ENCODE results near the gene FABP6. TPM values are rescaled to one million over a fixed set of nuclear protein-coding genes. Genes with fewer than 3 reads are reported as not detected.
"Not testable (repeated sequence)": the region's sequence is repeated elsewhere in the genome, so short reads cannot be mapped to it uniquely, and the experiment has no call there.

Gene FABP6
- total RNA-seq, 1 donor from 2014 or later: 0.85 TPM

GRCh38 chr5:160237571-160238093, 8.3 kb downstream of the FABP6 start:
- Mint-ChIP-seq H3K27ac (no peak overlapping the region), H3K36me3 (no peaks in the 10 kb centered on the region), H3K27me3 (no peaks in the 10 kb centered on the region), H3K4me3 (no peak overlapping the region), H3K4me1 (ENCODE audit: unreplicated experiment) (peaks cover 5% of the 10 kb centered on the region), H3K9me3 (no peaks in the 10 kb centered on the region)
- TF ChIP-seq CTCF (conservative IDR thresholded peaks at IDR 0.05): no peak
- DNase-seq (ENCODE audit: extremely low spot score, unreplicated experiment): no peak

DNA sequence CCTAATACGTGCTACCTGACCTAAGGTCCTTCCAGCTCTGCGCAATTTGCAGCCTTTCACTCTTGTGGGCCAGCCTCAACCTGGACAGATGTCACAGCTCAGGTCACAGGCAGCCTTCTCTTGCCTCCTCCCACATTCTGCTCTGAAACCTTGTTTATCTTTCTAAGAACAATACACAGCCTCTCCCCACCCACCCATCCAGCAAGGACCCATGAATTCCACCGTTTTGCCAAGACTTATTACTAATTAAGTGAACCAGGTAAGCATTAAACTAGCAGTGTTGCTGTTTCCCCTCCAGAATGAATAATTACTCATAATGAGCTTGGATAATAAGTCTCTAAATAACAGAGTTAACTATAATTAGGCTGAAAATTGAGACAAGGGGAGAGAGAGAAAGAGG, 11.0 kb downstream of the FABP6 start:
- TF ChIP-seq CTCF (conservative IDR thresholded peaks at IDR 0.05): no peak
- Mint-ChIP-seq H3K36me3 (no peaks in the 10 kb centered on the region), H3K4me3 (no peak overlapping the region), H3K27me3 (no peaks in the 10 kb centered on the region), H3K27ac (peak overlapping the region; percentile 27), H3K4me1 (ENCODE audit: unreplicated experiment) (peaks cover 5% of the 10 kb centered on the region), H3K9me3 (no peaks in the 10 kb centered on the region)
- no peak for DNase-seq (ENCODE audit: extremely low spot score, unreplicated experiment)

DNA sequence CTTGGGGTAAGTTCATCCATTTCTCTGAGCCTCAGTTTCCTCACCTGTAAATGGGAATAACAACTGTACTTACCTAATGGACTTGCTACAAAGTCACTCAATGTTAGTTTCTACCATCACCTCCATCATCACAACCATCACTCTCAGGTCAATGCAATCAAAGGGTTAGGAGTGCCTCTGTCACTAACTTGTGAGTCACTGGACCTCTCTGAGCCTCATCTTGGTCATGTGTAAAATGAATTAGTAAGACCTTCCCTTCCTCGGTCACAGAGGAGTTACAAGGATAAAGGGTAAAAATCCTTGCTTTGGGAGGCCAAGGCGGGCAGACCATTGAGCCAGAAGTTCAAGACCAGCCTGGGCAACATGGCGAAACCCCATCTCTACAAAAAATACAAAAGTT, 12.8 kb downstream of the FABP6 start:
- no peak overlapping the region for H3K27ac Mint-ChIP-seq
- H3K36me3 Mint-ChIP-seq: no peaks in the 10 kb centered on the region
- H3K4me3 Mint-ChIP-seq: no peak overlapping the region
- H3K27me3 Mint-ChIP-seq: no peaks in the 10 kb centered on the region
- H3K9me3 Mint-ChIP-seq: no peaks in the 10 kb centered on the region
- TF ChIP-seq CTCF (conservative IDR thresholded peaks at IDR 0.05): no peak
- H3K4me1 Mint-ChIP-seq (ENCODE audit: unreplicated experiment): peaks cover 5% of the 10 kb centered on the region
- DNase-seq (ENCODE audit: extremely low spot score, unreplicated experiment): no peak

DNA sequence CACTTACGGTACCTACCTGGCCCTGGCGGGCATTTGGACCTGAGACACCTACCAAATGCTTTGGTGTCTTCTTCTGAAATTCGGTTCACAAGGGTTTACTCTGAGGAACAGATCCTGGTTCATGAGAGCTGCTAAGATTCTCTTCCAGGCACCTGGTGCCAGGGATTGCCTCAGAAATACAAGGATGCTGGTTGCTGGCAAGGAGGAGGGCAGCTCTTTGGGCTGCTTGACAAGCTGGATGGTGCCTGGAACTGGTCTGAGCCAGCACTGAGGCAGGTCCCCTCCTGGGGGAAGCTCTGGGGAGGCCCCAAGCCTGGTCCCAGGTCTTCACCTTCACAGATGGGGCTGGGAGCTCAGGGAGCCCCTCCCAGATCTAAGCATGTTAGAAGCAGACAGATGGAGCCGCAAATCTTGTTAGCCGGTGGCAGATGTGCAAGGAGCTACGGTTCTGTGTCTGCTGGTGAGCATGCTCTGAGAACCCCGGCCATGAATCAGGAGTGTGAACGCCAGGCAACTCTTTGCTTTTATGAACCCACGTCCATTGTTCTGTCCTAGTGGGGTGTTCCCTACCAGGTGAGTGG, 16.3 kb downstream of the FABP6 start:
- no peak for DNase-seq (ENCODE audit: extremely low spot score, unreplicated experiment)
- peak overlapping the region; percentile 50 for H3K27ac Mint-ChIP-seq

DNA sequence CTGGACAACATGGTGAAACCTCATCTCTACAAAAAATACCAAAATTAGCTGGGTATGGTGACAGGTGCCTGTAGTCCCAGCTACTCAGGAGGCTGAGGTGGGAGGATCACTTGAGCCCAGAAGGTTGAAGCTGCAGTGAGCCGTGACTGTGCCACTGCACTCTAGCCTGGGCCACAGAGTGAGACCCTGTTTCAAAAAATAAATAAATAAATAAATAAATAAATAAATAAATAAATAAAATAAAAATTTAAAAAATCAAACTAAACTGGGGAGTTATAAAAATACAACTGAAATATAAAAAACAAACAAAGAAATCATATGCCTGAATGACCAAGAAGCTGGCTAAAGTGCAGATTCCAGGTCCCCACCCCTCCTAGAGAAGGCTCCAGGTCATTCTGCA, 20.3 kb downstream of the FABP6 start:
- H3K4me1 Mint-ChIP-seq (ENCODE audit: unreplicated experiment); H3K9me3 Mint-ChIP-seq; DNase-seq (ENCODE audit: extremely low spot score, unreplicated experiment); H3K4me3 Mint-ChIP-seq; H3K27ac Mint-ChIP-seq; H3K27me3 Mint-ChIP-seq: not testable (repeated sequence)
- peaks cover 13% of the 10 kb centered on the region for H3K36me3 Mint-ChIP-seq

More for the DNA sequence above, 16.3 kb downstream of the FABP6 start:
- Mint-ChIP-seq H3K9me3 (no peaks in the 10 kb centered on the region), H3K36me3 (no peaks in the 10 kb centered on the region), H3K4me1 (ENCODE audit: unreplicated experiment) (peaks cover 1% of the 10 kb centered on the region), H3K27me3 (no peaks in the 10 kb centered on the region), H3K4me3 (no peak overlapping the region)
- no peak for TF ChIP-seq CTCF (conservative IDR thresholded peaks at IDR 0.05)

- no peak overlapping the region for H3K4me3 Mint-ChIP-seq
- TF ChIP-seq CTCF (conservative IDR thresholded peaks at IDR 0.05): no peak
- peaks cover 13% of the 10 kb centered on the region for H3K36me3 Mint-ChIP-seq
- H3K27ac Mint-ChIP-seq: no peak overlapping the region
- no peaks in the 10 kb centered on the region for H3K9me3 Mint-ChIP-seq
- no peak for DNase-seq (ENCODE audit: extremely low spot score, unreplicated experiment)
- no peaks in the 10 kb centered on the region for H3K27me3 Mint-ChIP-seq
- no peaks in the 10 kb centered on the region for H3K4me1 Mint-ChIP-seq (ENCODE audit: unreplicated experiment)
Observed at GRCh38 chr5:160250226-160250625, 20.9 kb downstream of the FABP6 start.

Measured in type B pancreatic cell (in vitro differentiated cells).